NCI-H146 treated with DMSO at 0.1 percent for 48 hours (cell line): ENCODE data around the gene SPATS1.
"Not testable (repeated sequence)": the region's sequence is repeated elsewhere in the genome, so short reads cannot be mapped to it uniquely, and the experiment has no call there.

Experiments used
- DNase-seq: peaks from one replicate; lab custom pipeline; 2025; ENCODE audit not compliant: unreplicated experiment; lab: John Stamatoyannopoulos, UW

The SPATS1 gene

GRCh38 chr6:44339763-44340625 lies 2.5 kb upstream of the SPATS1 start:
- no peak for DNase-seq

GRCh38 chr6:44341095-44341890 lies 1.2 kb upstream of the SPATS1 start:
- no peak for DNase-seq

DNA sequence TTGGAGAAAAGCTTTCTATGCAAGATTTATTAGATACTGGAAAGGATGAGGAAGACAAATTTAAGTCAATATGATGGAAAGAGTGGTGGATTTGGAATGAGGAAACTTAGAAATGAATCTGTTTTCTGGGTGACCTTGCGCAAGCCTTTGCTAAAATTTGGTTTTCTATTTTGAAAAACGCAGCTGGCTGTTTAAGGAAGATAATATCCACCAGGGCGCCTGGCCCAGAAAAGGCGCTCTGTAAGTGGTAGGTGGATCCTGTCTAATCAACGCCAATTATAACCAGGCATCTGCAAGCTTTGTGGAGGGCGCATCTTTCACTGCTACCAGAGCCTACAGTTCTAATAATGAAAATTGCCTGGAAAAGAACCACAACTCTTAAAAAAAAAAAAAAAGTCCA lies 398 bp upstream of the SPATS1 start:
- peak; percentile 68 for DNase-seq

DNA sequence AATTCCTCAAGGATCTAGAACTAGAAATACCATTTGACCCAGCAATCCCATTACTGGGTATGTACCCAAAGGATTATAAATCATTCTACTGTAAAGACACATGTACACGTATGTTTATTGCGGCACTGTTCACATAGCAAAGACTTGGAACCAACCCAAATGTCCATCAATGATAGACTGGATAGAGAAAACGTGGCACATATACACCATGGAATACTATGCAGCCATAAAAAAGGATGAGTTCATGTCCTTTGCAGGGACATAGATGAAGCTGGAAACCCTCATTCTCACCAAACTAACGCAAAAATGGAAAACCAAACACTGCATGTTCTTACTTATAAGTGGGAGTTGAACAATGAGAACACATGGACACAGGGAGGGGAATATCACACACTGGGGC lies 4.4 kb downstream of the SPATS1 start:
- DNase-seq, result not testable (repeated sequence)

- no peak for DNase-seq
These were observed 7.6 kb downstream of the SPATS1 start for GRCh38 chr6:44349904-44350649.

DNA sequence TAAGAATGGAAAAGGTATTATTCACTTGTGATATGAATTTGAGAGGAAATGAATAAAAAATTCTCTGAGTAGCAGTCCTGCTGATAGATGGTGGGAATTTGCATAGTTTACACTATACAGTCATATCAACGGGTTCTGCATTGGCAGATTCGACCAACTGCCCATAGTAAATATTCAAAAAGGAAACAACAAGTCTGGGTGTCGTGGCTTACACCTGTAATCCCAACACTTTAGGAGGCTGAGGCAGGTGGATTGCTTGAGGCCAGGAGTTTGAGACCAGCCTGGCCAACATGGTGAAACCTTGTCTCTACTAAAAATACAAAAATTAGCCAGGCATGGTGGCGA lies 8.2 kb downstream of the SPATS1 start:
- not testable (repeated sequence) for DNase-seq

GRCh38 chr6:44352259-44352658 lies 9.8 kb downstream of the SPATS1 start:
- no peak for DNase-seq

DNA sequence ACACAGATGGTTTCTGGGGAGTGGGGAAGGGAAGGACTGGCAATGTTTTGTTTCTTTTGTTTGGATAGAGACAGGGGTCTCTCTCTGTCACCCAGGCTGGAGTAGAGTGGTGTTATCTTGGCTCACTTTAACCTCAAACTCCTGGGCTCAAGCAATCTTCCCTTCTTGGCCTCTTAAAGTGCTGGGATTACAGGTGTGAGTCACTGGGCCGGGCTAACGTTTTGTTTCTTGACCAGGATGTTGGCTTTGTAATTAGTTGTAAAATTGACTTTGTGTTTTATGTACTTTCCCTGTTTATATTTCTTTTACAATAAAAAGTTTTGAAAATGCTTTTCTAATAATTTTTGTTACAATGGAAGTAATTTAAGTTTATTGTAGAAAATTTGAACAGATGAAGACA lies 10.9 kb downstream of the SPATS1 start:
- DNase-seq, result no peak

- DNase-seq, result no peak
These were observed 13.2 kb downstream of the SPATS1 start for GRCh38 chr6:44355640-44356039.

DNA sequence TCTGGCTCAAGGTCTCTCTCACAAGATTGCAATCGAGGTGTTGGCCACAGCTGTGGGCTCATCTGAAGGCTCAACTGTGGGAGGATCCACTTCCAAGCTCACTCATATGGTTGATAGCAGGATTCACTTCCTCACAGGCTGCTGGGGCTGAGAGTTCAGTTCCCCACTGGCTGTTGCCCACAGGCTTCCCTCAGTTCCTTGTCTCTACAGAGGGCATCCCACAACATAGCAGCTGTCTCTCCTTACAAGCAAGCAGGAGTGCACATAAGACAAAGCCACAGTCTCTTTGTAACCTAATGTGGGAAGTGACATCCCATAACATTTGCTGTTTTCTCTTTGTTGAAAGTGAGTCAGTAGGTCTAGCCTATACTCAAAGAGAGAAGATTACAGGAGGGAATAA lies 14.0 kb downstream of the SPATS1 start:
- no peak for DNase-seq

DNA sequence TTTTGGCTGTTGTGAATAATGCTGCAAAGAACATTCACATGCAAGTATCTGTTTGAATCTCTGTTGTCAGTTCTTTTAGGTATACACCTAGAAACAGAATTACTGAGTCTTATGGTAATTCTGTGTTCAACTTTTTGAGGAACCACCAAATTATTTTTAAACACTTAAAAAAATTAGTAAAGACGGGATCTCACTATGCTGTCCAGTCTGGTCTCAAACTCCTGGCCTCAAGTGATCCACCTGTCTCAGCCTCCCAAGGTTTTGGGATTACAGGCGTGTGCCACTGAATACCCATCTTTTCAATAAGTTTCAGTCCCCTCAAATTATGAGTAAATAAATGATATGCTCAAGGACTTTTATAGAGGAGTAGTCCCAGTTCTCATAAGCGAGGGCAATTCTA lies 17.5 kb downstream of the SPATS1 start:
- DNase-seq, result no peak

GRCh38 chr6:44361947-44362346 lies 19.5 kb downstream of the SPATS1 start:
- DNase-seq, result no peak

DNA sequence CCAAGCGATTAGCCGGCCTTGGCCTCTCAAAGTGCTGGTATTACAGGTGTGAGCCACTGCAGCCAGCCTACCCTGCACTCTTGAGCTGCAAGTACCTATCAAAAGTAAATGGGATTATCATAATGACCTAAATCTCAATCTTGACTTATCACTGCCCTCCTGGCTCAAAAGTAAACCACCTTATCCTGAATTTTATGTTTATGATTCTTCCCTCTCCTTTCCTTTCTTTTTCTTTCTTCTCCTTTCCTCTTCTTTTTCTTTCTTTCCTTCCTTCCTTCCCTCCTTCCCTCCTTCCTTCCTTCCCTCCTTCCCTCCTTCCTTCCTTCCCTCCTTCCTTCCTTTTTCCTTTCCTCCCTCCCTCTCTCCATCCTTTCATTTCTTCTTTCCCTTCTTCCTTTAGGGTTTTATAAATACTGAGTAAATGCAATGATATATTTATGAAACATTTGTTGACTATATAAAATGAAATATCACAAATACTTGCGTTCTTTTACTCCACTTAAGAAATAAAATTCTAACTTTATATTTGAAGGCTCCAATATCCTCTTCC lies 21.0 kb downstream of the SPATS1 start:
- no peak for DNase-seq

DNA sequence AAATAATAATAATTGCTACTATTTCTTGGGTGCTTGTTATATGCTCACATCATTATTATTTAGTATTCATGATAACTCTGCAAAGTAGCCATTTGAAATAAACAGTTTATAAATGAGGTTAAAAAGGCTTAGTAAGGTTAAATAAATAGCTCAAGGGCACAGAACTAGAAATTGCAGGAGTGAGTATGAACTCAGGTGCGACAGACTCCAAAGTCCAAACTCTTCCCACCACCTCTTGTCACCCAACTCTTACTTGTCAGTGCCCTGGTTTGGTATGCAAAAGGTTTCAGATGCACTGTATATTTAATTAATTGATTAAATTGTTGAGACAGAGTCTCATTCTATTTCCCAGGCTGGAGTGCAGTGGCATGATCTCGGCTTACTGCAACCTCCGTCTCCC lies 24.3 kb downstream of the SPATS1 start:
- no peak for DNase-seq

DNA sequence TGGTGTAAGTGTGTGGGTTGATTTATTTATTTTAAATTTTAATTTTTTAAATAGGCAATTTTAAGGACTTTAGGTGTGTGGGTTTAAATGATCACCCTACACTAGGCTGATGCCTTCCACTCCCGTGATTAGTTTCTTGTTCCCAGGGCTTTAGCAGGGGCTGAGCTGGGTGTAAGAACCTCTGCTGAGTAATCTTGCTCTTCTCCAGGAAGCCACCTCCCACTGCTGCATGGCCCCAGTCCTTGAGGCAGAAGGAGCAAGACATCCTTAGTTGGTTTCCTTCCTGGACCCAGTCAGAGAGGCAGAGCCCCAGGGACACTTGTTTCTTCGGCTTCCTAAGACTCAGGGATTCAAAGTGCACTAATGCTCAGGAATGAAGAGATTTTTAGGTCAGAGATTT lies 25.2 kb downstream of the SPATS1 start:
- no peak for DNase-seq

GRCh38 chr6:44373051-44373450 lies 30.6 kb downstream of the SPATS1 start:
- DNase-seq, result no peak

- DNase-seq, result no peak
These were observed 31.3 kb downstream of the SPATS1 start for GRCh38 chr6:44373787-44374186.

DNA sequence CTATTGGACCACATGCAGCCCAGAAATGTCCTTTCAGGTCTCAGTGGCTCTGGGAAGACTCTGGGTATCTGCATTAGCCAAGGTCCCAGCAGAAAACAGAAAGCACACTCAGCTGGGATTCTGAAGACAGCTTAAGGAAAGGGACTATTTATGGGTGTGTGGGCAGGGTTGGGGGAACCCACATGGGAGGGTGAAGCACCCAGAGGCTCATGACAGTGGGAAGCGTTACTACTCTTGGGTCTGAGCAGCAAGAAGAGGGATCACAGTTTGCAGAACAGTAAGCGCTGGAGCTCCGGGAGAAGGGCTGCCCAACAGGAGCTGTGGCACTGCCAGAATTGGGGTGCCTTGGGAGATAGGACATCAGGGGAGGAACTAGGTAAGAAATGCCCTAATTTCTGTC lies 32.6 kb downstream of the SPATS1 start:
- DNase-seq, result no peak

DNA sequence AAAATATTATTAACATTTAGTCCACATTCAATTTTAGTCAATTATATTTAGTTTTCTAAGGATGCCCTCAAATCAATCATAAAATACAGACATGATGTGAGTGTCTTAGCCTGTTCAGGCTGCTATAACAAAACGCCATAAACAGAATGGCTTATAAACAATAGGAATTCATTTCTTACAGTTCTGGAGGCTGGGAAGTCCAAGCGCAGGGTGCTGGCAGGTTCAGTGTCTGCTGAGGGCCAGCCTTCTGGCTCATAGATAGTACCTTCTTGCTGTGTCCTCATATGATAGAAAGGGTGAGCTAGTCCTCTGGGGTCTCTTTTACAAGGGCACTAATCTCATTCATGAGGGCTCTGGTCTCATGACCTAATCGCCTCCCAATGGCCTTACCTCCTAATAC lies 35.0 kb downstream of the SPATS1 start:
- no peak for DNase-seq

GRCh38 chr6:44377971-44378370 lies 35.5 kb downstream of the SPATS1 start:
- DNase-seq, result no peak

DNA sequence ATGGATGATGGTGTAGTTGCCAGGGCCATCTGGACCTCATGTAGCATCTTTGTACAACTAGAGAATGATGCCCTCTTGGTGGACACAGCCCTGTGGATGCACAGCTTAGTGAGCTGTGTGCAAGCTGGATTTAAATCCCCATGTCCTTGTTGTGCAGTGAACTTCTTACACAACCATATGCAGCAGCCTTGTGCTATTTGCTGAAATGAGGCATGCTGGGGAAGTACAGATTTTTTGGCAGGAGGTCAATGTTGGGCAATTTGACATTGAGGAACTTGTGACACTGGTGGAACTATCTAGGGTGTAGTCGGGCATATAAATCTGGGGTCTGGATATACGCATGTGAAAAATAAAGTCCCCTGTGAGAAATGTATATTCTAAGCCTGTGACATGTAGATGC lies 39.3 kb downstream of the SPATS1 start:
- no peak for DNase-seq
